K562 (cell line): ENCODE data around the gene TLE6. TPM values are rescaled to one million over a fixed set of nuclear protein-coding genes. Genes with fewer than 3 reads are reported as not detected.

Experiments
- ARHGAP35 ChIP-seq: fragments of 450-650 bp; IDR thresholded peaks from 2 replicates; pipeline ENCODE4 v1.6.1; 2018; ENCODE audit not compliant: partially characterized antibody
- KDM4B ChIP-seq, 2 experiments: fragments of 450-650 bp in 1 of 2; sonication (generic) in 1 of 2; IDR thresholded peaks; 2 replicates each; pipeline ENCODE4 v1.6.1; 2016 to 2017; ENCODE audit warnings: borderline replicate concordance in 2 of 2, antibody characterized with exemption in 1 of 2, low read depth in 1 of 2, mild to moderate bottlenecking in 1 of 2
- KHSRP ChIP-seq: fragments of 450-650 bp; IDR thresholded peaks from 2 replicates; pipeline ENCODE4 v1.6.1; 2017
- KLF16 ChIP-seq: IDR thresholded peaks from 2 replicates; pipeline ENCODE4 v1.6.1; 2016; ENCODE audit warnings: antibody characterized with exemption
- MAFF ChIP-seq: IDR thresholded peaks from 2 replicates; pipeline ENCODE4 v1.6.1; 2012; ENCODE audit warnings: low read length, improper control_type of control experiment
- MTF1 ChIP-seq: fragments of 250-450 bp; sonication (Bioruptor Pico); IDR thresholded peaks from 2 replicates; pipeline ENCODE4 v1.9.0; 2021; ENCODE audit warnings: moderate library complexity, mild to moderate bottlenecking, inconsistent platforms, borderline replicate concordance
- NFIC ChIP-seq: fragments of 450-650 bp; IDR thresholded peaks from 2 replicates; pipeline ENCODE4 v1.6.1; 2017; ENCODE audit warnings: mild to moderate bottlenecking, inconsistent platforms
- PHF21A ChIP-seq: fragments of 450-650 bp; IDR thresholded peaks from 2 replicates; pipeline ENCODE4 v1.6.1; 2017; ENCODE audit warnings: low read depth, borderline replicate concordance
- TAL1 ChIP-seq: fragments of 450-650 bp; IDR thresholded peaks from 2 replicates; pipeline ENCODE4 v1.6.1; 2016; ENCODE audit warnings: mild to moderate bottlenecking
- TARDBP ChIP-seq: fragments of 450-650 bp; IDR thresholded peaks from 2 replicates; pipeline ENCODE4 v1.6.1; 2016
- TOE1 ChIP-seq, 2 experiments: fragments of 450-650 bp in 1 of 2; sonication (generic) in 1 of 2; formaldehyde crosslinking in 1 of 2; IDR thresholded peaks; 2 replicates each; pipeline versions ENCODE4 v1.7.1 to v1.8.0; 2016 to 2022; ENCODE audit warnings: borderline replicate concordance in 2 of 2, mild to moderate bottlenecking in 2 of 2, antibody characterized with exemption in 1 of 2, inconsistent platforms in 1 of 2, low read depth in 1 of 2, missing genetic modification reagents in 1 of 2, moderate library complexity in 1 of 2
- ZFPM2 ChIP-seq: fragments of 250-450 bp; sonication (Bioruptor Pico); IDR thresholded peaks from 2 replicates; pipeline ENCODE4 v1.5.1; 2022; ENCODE audit warnings: mild to moderate bottlenecking
- ZNF232 ChIP-seq: sonication (generic); formaldehyde crosslinking; IDR thresholded peaks from 2 replicates; pipeline ENCODE4 v1.8.0; 2022; ENCODE audit warnings: mild to moderate bottlenecking, missing genetic modification reagents
- ZNF24 ChIP-seq: fragments of 450-650 bp; IDR thresholded peaks from 2 replicates; pipeline ENCODE4 v1.6.1; 2016
- ZNF77 ChIP-seq: fragments of 250-450 bp; sonication (Bioruptor Pico); IDR thresholded peaks from 2 replicates; pipeline ENCODE4 v1.5.0; 2020
- polyA plus RNA-seq, 8 experiments: library from polyadenylated mRNA; depleted of rRNA in 4 of 8; stranded (reverse) in 5 of 8; unstranded in 3 of 8; fragments of >200 nt; fragmentation: Nextera tagmentation in 2 of 8; fragmentation: Illumina TruSeq in 1 of 8; extraction: Ambion mirVana in 2 of 8; extraction: Trizol in 1 of 8; gene quantifications; 2 replicates each; pipeline versions ENCODE4 v1.2.1 to v1.2.3, GENCODE V29; 2011 to 2014; ENCODE audit warnings: inconsistent platforms in 1 of 8, missing spikeins in 1 of 8
- total RNA-seq, 7 experiments: library from RNA; depleted of rRNA in 6 of 7; stranded (reverse); fragments of >200 nt in 6 of 7; fragmentation: Illumina TruSeq in 2 of 7; extraction: Trizol in 2 of 7; gene quantifications; 2 replicates each; pipeline versions ENCODE4 v1.2.1 to v1.2.3, GENCODE V29; 2011 to 2021; ENCODE audit warnings: low replicate concordance in 1 of 7
- TF ChIP-seq, protein P1 (sequence below), 2 experiments: fragments of 150-350 bp in 1 of 2; IDR thresholded peaks; 2 replicates each; pipeline ENCODE4 v1.6.1; 2012 to 2016; ENCODE audit warnings: low read depth in 2 of 2, low read length in 2 of 2, mild to moderate bottlenecking in 1 of 2, moderate library complexity in 1 of 2
- TF ChIP-seq, protein P2 (sequence below): fragments of 200-400 bp; formaldehyde crosslinking; IDR thresholded peaks from 2 replicates; pipeline ENCODE4 v1.6.1; 2017; ENCODE audit warnings: mild to moderate bottlenecking, low read depth, low read length, moderate library complexity
- TF ChIP-seq, protein P3 (sequence below): sonication (generic); formaldehyde crosslinking; IDR thresholded peaks from 2 replicates; pipeline ENCODE4 v1.8.0; 2023; ENCODE audit warnings: missing genetic modification reagents, mild to moderate bottlenecking, borderline replicate concordance

TLE6 gene
- total and polyA plus RNA-seq, 9 of the 15 experiments (the other 6 are each of a cell fraction or from before 2014, with no cell fraction given), result 1.1 to 6.1 (median 2.5) TPM

DNA sequence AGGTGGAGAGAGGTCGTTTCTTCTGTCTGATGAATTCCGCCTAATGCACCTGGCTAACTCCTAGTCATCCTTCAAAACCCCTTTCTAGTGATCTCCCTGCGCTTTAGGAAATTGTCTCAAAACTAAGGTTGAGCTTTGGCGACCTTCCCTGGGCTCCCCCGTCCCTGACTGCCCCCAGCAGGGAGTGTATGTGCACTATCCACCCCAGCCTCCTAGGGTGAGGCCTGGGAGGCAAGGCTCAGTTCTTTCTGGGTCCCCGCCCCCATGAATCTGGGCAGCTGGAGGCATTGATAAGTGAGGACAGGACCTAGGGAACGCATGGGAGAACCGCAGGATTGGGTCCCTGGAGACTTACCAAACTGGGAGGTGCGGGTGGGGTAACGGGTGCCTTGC lies 378 bp downstream of the TLE6 start (continued):
- TF ChIP-seq, protein P1, sequence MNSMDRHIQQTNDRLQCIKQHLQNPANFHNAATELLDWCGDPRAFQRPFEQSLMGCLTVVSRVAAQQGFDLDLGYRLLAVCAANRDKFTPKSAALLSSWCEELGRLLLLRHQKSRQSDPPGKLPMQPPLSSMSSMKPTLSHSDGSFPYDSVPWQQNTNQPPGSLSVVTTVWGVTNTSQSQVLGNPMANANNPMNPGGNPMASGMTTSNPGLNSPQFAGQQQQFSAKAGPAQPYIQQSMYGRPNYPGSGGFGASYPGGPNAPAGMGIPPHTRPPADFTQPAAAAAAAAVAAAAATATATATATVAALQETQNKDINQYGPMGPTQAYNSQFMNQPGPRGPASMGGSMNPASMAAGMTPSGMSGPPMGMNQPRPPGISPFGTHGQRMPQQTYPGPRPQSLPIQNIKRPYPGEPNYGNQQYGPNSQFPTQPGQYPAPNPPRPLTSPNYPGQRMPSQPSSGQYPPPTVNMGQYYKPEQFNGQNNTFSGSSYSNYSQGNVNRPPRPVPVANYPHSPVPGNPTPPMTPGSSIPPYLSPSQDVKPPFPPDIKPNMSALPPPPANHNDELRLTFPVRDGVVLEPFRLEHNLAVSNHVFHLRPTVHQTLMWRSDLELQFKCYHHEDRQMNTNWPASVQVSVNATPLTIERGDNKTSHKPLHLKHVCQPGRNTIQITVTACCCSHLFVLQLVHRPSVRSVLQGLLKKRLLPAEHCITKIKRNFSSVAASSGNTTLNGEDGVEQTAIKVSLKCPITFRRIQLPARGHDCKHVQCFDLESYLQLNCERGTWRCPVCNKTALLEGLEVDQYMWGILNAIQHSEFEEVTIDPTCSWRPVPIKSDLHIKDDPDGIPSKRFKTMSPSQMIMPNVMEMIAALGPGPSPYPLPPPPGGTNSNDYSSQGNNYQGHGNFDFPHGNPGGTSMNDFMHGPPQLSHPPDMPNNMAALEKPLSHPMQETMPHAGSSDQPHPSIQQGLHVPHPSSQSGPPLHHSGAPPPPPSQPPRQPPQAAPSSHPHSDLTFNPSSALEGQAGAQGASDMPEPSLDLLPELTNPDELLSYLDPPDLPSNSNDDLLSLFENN (IDR thresholded peaks at IDR 0.05; ENCODE audit: low read depth in 2 of 2, low read length in 2 of 2), result 0 out of 4 replicates have a peak, but pooled peaks of 1 of the 2 experiments have one; percentile 41
- TF ChIP-seq ARHGAP35 (no peak), MTF1 (CRISPR knock-in tag) (no peak), TAL1 (peak; percentile 68), TOE1 (IDR thresholded peaks at IDR 0.05; ENCODE audit: borderline replicate concordance) (no peak), TOE1 (CRISPR knock-in tag; IDR thresholded peaks at IDR 0.05; ENCODE audit: borderline replicate concordance, low read depth) (no peak), NFIC (peak; percentile 39; the same call in 1 of the 2 replicates), ZNF24 (no peak), TARDBP (0 out of 2 replicates have a peak, but pooled peaks have one; percentile 22), ZFPM2 (CRISPR knock-in tag) (no peak), ZNF77 (CRISPR knock-in tag) (no peak), MAFF (no peak), ZNF232 (CRISPR knock-in tag) (no peak), PHF21A (peak; percentile 95), KDM4B (IDR thresholded peaks at IDR 0.05; ENCODE audit: borderline replicate concordance in 2 of 2, low read depth in 1 of 2) (no peak), KLF16 (peak; percentile 12; the same call in 1 of the 2 replicates), KHSRP (no peak)
- TF ChIP-seq, protein P2, sequence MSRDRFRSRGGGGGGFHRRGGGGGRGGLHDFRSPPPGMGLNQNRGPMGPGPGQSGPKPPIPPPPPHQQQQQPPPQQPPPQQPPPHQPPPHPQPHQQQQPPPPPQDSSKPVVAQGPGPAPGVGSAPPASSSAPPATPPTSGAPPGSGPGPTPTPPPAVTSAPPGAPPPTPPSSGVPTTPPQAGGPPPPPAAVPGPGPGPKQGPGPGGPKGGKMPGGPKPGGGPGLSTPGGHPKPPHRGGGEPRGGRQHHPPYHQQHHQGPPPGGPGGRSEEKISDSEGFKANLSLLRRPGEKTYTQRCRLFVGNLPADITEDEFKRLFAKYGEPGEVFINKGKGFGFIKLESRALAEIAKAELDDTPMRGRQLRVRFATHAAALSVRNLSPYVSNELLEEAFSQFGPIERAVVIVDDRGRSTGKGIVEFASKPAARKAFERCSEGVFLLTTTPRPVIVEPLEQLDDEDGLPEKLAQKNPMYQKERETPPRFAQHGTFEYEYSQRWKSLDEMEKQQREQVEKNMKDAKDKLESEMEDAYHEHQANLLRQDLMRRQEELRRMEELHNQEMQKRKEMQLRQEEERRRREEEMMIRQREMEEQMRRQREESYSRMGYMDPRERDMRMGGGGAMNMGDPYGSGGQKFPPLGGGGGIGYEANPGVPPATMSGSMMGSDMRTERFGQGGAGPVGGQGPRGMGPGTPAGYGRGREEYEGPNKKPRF, result no peak
- TF ChIP-seq, protein P3, sequence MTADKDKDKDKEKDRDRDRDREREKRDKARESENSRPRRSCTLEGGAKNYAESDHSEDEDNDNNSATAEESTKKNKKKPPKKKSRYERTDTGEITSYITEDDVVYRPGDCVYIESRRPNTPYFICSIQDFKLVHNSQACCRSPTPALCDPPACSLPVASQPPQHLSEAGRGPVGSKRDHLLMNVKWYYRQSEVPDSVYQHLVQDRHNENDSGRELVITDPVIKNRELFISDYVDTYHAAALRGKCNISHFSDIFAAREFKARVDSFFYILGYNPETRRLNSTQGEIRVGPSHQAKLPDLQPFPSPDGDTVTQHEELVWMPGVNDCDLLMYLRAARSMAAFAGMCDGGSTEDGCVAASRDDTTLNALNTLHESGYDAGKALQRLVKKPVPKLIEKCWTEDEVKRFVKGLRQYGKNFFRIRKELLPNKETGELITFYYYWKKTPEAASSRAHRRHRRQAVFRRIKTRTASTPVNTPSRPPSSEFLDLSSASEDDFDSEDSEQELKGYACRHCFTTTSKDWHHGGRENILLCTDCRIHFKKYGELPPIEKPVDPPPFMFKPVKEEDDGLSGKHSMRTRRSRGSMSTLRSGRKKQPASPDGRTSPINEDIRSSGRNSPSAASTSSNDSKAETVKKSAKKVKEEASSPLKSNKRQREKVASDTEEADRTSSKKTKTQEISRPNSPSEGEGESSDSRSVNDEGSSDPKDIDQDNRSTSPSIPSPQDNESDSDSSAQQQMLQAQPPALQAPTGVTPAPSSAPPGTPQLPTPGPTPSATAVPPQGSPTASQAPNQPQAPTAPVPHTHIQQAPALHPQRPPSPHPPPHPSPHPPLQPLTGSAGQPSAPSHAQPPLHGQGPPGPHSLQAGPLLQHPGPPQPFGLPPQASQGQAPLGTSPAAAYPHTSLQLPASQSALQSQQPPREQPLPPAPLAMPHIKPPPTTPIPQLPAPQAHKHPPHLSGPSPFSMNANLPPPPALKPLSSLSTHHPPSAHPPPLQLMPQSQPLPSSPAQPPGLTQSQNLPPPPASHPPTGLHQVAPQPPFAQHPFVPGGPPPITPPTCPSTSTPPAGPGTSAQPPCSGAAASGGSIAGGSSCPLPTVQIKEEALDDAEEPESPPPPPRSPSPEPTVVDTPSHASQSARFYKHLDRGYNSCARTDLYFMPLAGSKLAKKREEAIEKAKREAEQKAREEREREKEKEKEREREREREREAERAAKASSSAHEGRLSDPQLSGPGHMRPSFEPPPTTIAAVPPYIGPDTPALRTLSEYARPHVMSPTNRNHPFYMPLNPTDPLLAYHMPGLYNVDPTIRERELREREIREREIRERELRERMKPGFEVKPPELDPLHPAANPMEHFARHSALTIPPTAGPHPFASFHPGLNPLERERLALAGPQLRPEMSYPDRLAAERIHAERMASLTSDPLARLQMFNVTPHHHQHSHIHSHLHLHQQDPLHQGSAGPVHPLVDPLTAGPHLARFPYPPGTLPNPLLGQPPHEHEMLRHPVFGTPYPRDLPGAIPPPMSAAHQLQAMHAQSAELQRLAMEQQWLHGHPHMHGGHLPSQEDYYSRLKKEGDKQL, result no peak
